H1 (cell line): ENCODE results near the gene RBP3. TPM values are rescaled to one million over a fixed set of nuclear protein-coding genes. Genes with fewer than 3 reads are reported as not detected.

Experiments used
- CTCF ChIA-PET: fragments of 300-600 bp; sonication (Branson Sonifier 250); formaldehyde crosslinking; loops from one replicate; lab custom pipeline; 2021; ENCODE audit not compliant: partially characterized antibody; lab: Charles Lee
- POLR2A ChIA-PET: fragments of 300-600 bp; sonication (Branson Sonifier 250); formaldehyde crosslinking; loops from one replicate; lab custom pipeline; 2021; ENCODE audit warnings: inconsistent platforms; ENCODE audit not compliant: partially characterized antibody; lab: Charles Lee
- DNase-seq, 2 experiments: peaks; one replicate each; pipeline versions ENCODE4 v3.0.0 to v3.0.0-alpha.2; 2010 to 2022; ENCODE audit warnings: low spot score in 2 of 2, low read depth in 1 of 2, mixed read lengths in 1 of 2
- FAIRE-seq: peaks from 2 replicates; lab custom pipeline; 2011; peaks lifted over from hg19 to GRCh38; lab: Jason Lieb, UNC
- H2AFZ ChIP-seq: 2 replicates; pipeline ENCODE4 v1.8.1; 2012; ENCODE audit warnings: low read length, inconsistent platforms
- H2AK5ac ChIP-seq: 2 replicates; pipeline ENCODE4 v1.6.1; 2013; ENCODE audit warnings: low read depth, low read length
- H2BK120ac ChIP-seq: replicated peaks from 2 replicates; pipeline ENCODE3; 2013; ENCODE audit warnings: low read depth, low read length, inconsistent platforms
- H2BK12ac ChIP-seq: 2 replicates; pipeline ENCODE4 v1.6.1; 2013; ENCODE audit warnings: low read depth, low read length
- H2BK15ac ChIP-seq: 2 replicates; pipeline ENCODE4 v1.6.1; 2013; ENCODE audit warnings: low read length
- H2BK20ac ChIP-seq: 2 replicates; pipeline ENCODE4 v1.6.1; 2013; ENCODE audit warnings: low read length
- H2BK5ac ChIP-seq: 2 replicates; pipeline ENCODE4 v1.6.1; 2013; ENCODE audit warnings: low read depth, low read length
- H3K14ac ChIP-seq: 2 replicates; pipeline ENCODE4 v1.6.1; 2013; ENCODE audit warnings: inconsistent platforms; ENCODE audit not compliant: insufficient read length
- H3K18ac ChIP-seq: 2 replicates; pipeline ENCODE4 v1.6.1; 2013; ENCODE audit warnings: low read length; ENCODE audit errors: extremely low read depth
- H3K23ac ChIP-seq: 2 replicates; pipeline ENCODE4 v1.6.1; 2013; ENCODE audit warnings: inconsistent platforms; ENCODE audit not compliant: insufficient read length
- H3K23me2 ChIP-seq: 2 replicates; pipeline ENCODE4 v1.6.1; 2013; ENCODE audit warnings: low read depth, low read length
- H3K27ac ChIP-seq: 2 replicates; pipeline ENCODE4 v1.6.1; 2011; ENCODE audit warnings: low read depth, low read length, inconsistent platforms
- H3K27me3 ChIP-seq, 4 experiments: replicated peaks in 1 of 4; 1 replicate in 1 of 4; 2 replicates in 3 of 4; pipeline versions ENCODE4 v1.6.1 to v1.8.1; 2011 to 2013; ENCODE audit warnings: low read length in 3 of 4, mild to moderate bottlenecking in 3 of 4, inconsistent platforms in 2 of 4, mixed read lengths in 2 of 4, moderate library complexity in 1 of 4; ENCODE audit not compliant: control insufficient read depth in 3 of 4, insufficient read depth in 3 of 4; ENCODE audit errors: extremely low read depth in 1 of 4
- H3K36me3 ChIP-seq, 4 experiments: 2 replicates each; pipeline versions ENCODE4 v1.6.1 to v1.8.1; 2011 to 2013; ENCODE audit warnings: mild to moderate bottlenecking in 4 of 4, low read length in 3 of 4, moderate library complexity in 2 of 4, control low read depth in 1 of 4, inconsistent platforms in 1 of 4; ENCODE audit not compliant: insufficient read depth in 4 of 4, control insufficient read depth in 2 of 4
- H3K4ac ChIP-seq: replicated peaks from 2 replicates; pipeline ENCODE3; 2013; ENCODE audit warnings: low read length, low read depth, mixed read lengths, inconsistent platforms; ENCODE audit not compliant: insufficient read length
- H3K4me1 ChIP-seq, 4 experiments: replicated peaks in 1 of 4; 1 replicate in 1 of 4; 2 replicates in 3 of 4; pipeline versions ENCODE4 v1.6.1 to v1.8.1; 2011 to 2013; ENCODE audit warnings: low read length in 3 of 4, inconsistent platforms in 2 of 4, mixed read lengths in 1 of 4; ENCODE audit not compliant: insufficient read depth in 4 of 4, control insufficient read depth in 3 of 4
- H3K4me2 ChIP-seq, 2 experiments: 2 replicates each; pipeline versions ENCODE4 v1.6.1 to v1.8.1; 2011 to 2013; ENCODE audit warnings: low read depth in 2 of 2, low read length in 2 of 2, control low read depth in 1 of 2, inconsistent platforms in 1 of 2, mild to moderate bottlenecking in 1 of 2; ENCODE audit not compliant: insufficient read depth in 1 of 2
- H3K4me3 ChIP-seq, 4 experiments: fragments of 200-600, 300-600 bp in 1 of 4; sonication (generic), shearing (Covaris generic), sonication (Bioruptor Twin) in 1 of 4; 2 replicates each; pipeline versions ENCODE4 v1.5.1 to v1.8.1; 2011 to 2016; ENCODE audit warnings: low read length in 4 of 4, low read depth in 3 of 4, control low read depth in 2 of 4, inconsistent platforms in 2 of 4, mild to moderate bottlenecking in 2 of 4, mixed read lengths in 1 of 4, moderate library complexity in 1 of 4; ENCODE audit not compliant: insufficient read depth in 2 of 4; ENCODE audit errors: extremely low read depth in 1 of 4
- H3K56ac ChIP-seq: replicated peaks from 2 replicates; pipeline ENCODE3; 2013; ENCODE audit warnings: low read depth, mild to moderate bottlenecking, mixed read lengths, low read length, inconsistent platforms; ENCODE audit not compliant: insufficient read length
- H3K79me1 ChIP-seq: 2 replicates; pipeline ENCODE4 v1.6.1; 2013; ENCODE audit warnings: low read depth, low read length, control low read depth
- H3K79me2 ChIP-seq, 2 experiments: 2 replicates each; pipeline versions ENCODE4 v1.6.1 to v1.8.1; 2012 to 2013; ENCODE audit warnings: low read length in 2 of 2, mild to moderate bottlenecking in 2 of 2, inconsistent platforms in 1 of 2; ENCODE audit not compliant: insufficient read depth in 2 of 2, control insufficient read depth in 1 of 2
- H3K9ac ChIP-seq, 4 experiments: replicated peaks in 1 of 4; 1 replicate in 1 of 4; 2 replicates in 3 of 4; pipeline versions ENCODE4 v1.6.1 to v1.8.1; 2011 to 2013; ENCODE audit warnings: low read depth in 3 of 4, low read length in 3 of 4, control low read depth in 2 of 4, mild to moderate bottlenecking in 2 of 4, moderate library complexity in 2 of 4, inconsistent platforms in 1 of 4; ENCODE audit errors: extremely low read depth in 1 of 4
- H3K9me3 ChIP-seq, 2 experiments: 2 replicates each; pipeline versions ENCODE4 v1.6.1 to v1.8.1; 2012 to 2013; ENCODE audit warnings: mild to moderate bottlenecking in 2 of 2, moderate library complexity in 2 of 2, control low read depth in 1 of 2, inconsistent platforms in 1 of 2, low read depth in 1 of 2, low read length in 1 of 2, mixed read lengths in 1 of 2; ENCODE audit not compliant: insufficient read depth in 2 of 2
- H4K20me1 ChIP-seq, 2 experiments: replicated peaks in 1 of 2; 2 replicates each; pipeline versions ENCODE3 to v1.8.1; 2011 to 2013; ENCODE audit warnings: inconsistent platforms in 2 of 2, low read length in 2 of 2, mild to moderate bottlenecking in 1 of 2; ENCODE audit not compliant: insufficient read depth in 2 of 2, control insufficient read depth in 1 of 2
- H4K5ac ChIP-seq: 2 replicates; pipeline ENCODE4 v1.6.1; 2013; ENCODE audit warnings: low read length, low read depth, mixed read lengths, inconsistent platforms; ENCODE audit not compliant: insufficient read length
- H4K8ac ChIP-seq: 2 replicates; pipeline ENCODE4 v1.8.0; 2013; ENCODE audit warnings: mild to moderate bottlenecking, moderate library complexity, low read length, inconsistent platforms; ENCODE audit not compliant: insufficient read depth; ENCODE audit errors: extremely low read depth
- H4K91ac ChIP-seq: replicated peaks from 2 replicates; pipeline ENCODE3; 2013; ENCODE audit warnings: low read length, mixed read lengths, inconsistent platforms; ENCODE audit not compliant: insufficient read length
- ATF2 ChIP-seq: IDR thresholded peaks from 2 replicates; pipeline ENCODE4 v1.6.1; 2012; ENCODE audit warnings: low read length, inconsistent platforms
- BCL11A ChIP-seq, 2 experiments: IDR thresholded peaks; one replicate each; pipeline ENCODE4 v1.6.1; 2011; ENCODE audit warnings: low read depth in 2 of 2, low read length in 2 of 2, mild to moderate bottlenecking in 2 of 2
- CBX8 ChIP-seq: fragments of 300-800, 300-1000 bp; sonication (generic); IDR thresholded peaks from 2 replicates; pipeline ENCODE4 v1.7.1; 2016; ENCODE audit warnings: low read depth, low read length, borderline replicate concordance
- CHD1 ChIP-seq: IDR thresholded peaks from 2 replicates; pipeline ENCODE4 v1.6.1; 2012; ENCODE audit warnings: low read depth, low read length, improper control_type of control experiment
- EZH2 ChIP-seq: fragments of 200-600 bp; sonication (generic); IDR thresholded peaks from 2 replicates; pipeline ENCODE4 v1.7.1; 2012; ENCODE audit warnings: low read depth, mild to moderate bottlenecking, moderate library complexity, low read length, inconsistent platforms; ENCODE audit not compliant: severe bottlenecking
- HDAC6 ChIP-seq: IDR thresholded peaks from one replicate; pipeline ENCODE4 v1.7.1; 2012; ENCODE audit warnings: low read depth, mild to moderate bottlenecking, inconsistent platforms, low read length, moderate library complexity
- NANOG ChIP-seq: IDR thresholded peaks from 2 replicates; pipeline ENCODE4 v1.6.1; 2011; ENCODE audit warnings: low read length, low read depth, mild to moderate bottlenecking, inconsistent platforms; ENCODE audit not compliant: insufficient read depth, poor library complexity, severe bottlenecking
- NRF1 ChIP-seq: IDR thresholded peaks from 2 replicates; pipeline ENCODE4 v1.6.1; 2011; ENCODE audit warnings: mild to moderate bottlenecking, low read depth, low read length, improper control_type of control experiment
- RAD21 ChIP-seq, 2 experiments: IDR thresholded peaks in 1 of 2; conservative IDR thresholded peaks in 1 of 2; 2 replicates each; pipeline ENCODE4 v1.6.1; 2011; ENCODE audit warnings: low read depth in 2 of 2, low read length in 2 of 2, improper control_type of control experiment in 1 of 2, inconsistent platforms in 1 of 2, mild to moderate bottlenecking in 1 of 2, moderate library complexity in 1 of 2
- RBBP5 ChIP-seq: IDR thresholded peaks from 2 replicates; pipeline ENCODE4 v1.7.1; 2012; ENCODE audit warnings: low read depth, mild to moderate bottlenecking, inconsistent platforms, low read length, moderate library complexity, borderline replicate concordance
- RFX5 ChIP-seq: IDR thresholded peaks from 2 replicates; pipeline ENCODE4 v1.6.1; 2011; ENCODE audit warnings: low read depth, low read length, improper control_type of control experiment, borderline replicate concordance
- SRF ChIP-seq: IDR thresholded peaks from 2 replicates; pipeline ENCODE4 v1.6.1; 2011; ENCODE audit warnings: mild to moderate bottlenecking, low read depth, low read length, moderate library complexity
- TCF12 ChIP-seq: IDR thresholded peaks from 2 replicates; pipeline ENCODE4 v1.6.1; 2011; ENCODE audit warnings: low read depth, mild to moderate bottlenecking, low read length
- polyA plus RNA-seq, 7 experiments: library from polyadenylated mRNA; depleted of rRNA in 3 of 7; stranded (reverse) in 5 of 7; unstranded in 2 of 7; fragments of >200 nt in 5 of 7; fragments of 200-250 nt in 2 of 7; gene quantifications; 1 replicate in 5 of 7; 2 replicates in 1 of 7; 4 replicates in 1 of 7; pipeline versions ENCODE4 v1.2.1 to v1.2.3, GENCODE V29; 2011 to 2013; ENCODE audit warnings: missing spikeins in 2 of 7, mixed read lengths in 2 of 7
- total RNA-seq: library from RNA; stranded (reverse); fragmentation: NEBNext Ultra II Directional; extraction: Animal tissue kit (Norgen Biotek cat#: 25700); gene quantifications from 2 replicates; pipeline ENCODE4 v1.2.1, GENCODE V29; 2021

The RBP3 gene
- total and polyA plus RNA-seq, 2 of the 8 experiments (the other 6 are each of a cell fraction or from before 2014, with no cell fraction given), result not detected

- FAIRE-seq, result no peak
- Histone ChIP-seq H3K27ac (no peak overlapping the region), H2BK20ac (no peak overlapping the region), H3K4me1 (no peaks in the 10 kb centered on the region), H3K36me3 (no peaks in the 10 kb centered on the region), H4K5ac (no peak overlapping the region), H4K91ac (no peak overlapping the region), H2BK15ac (no peak overlapping the region), H3K4ac (no peak overlapping the region), H3K23ac (no peak overlapping the region), H2BK12ac (no peak overlapping the region), H3K4me3 (no peak overlapping the region), H3K4me2 (no peak overlapping the region), H4K20me1 (no peaks in the 10 kb centered on the region), H4K8ac (no peak overlapping the region), H3K23me2 (no peaks in the 10 kb centered on the region), H2BK120ac (no peak overlapping the region), H2AK5ac (no peak overlapping the region), H3K14ac (no peak overlapping the region), H3K18ac (no peak overlapping the region), H3K27me3 (no peaks in the 10 kb centered on the region; a peak in 1 of 7 replicates), H3K9ac (no peak overlapping the region), H2AFZ (0 out of 2 replicates have a peak overlapping the region, but pooled peaks have one; percentile 2), H3K79me2 (no peaks in the 10 kb centered on the region), H3K79me1 (no peaks in the 10 kb centered on the region), H3K56ac (no peak overlapping the region), H2BK5ac (no peak overlapping the region), H3K9me3 (no peaks in the 10 kb centered on the region)
- CTCF ChIA-PET, result interaction anchor here (0.7 to 2.2 kb wide), 3 partner anchors 10 to 35 kb away, joined by 3 to 6 read pairs (median 4); no protein-coding TSS in a partner anchor
- no peak for DNase-seq
- POLR2A ChIA-PET, result interaction anchor here (1.9 kb wide), 1 partner anchor 12 kb away, joined by 4 read pairs; the partner anchor contains the start of gene ZNF488
- TF ChIP-seq CBX8 (no peak), RAD21 (IDR thresholded peaks at IDR 0.05 in 1 of 2, conservative IDR thresholded peaks at IDR 0.05 in 1 of 2; ENCODE audit: low read depth in 2 of 2, low read length in 2 of 2) (no peak), TCF12 (no peak), HDAC6 (no peak), RFX5 (no peak), EZH2 (no peak), ATF2 (no peak), CHD1 (no peak), BCL11A (IDR thresholded peaks at IDR 0.05; ENCODE audit: low read depth in 2 of 2, low read length in 2 of 2) (no peak), NRF1 (no peak), SRF (no peak), NANOG (no peak), RBBP5 (no peak)
Observed at GRCh38 chr10:47396311-47396717, 48.2 kb downstream of the RBP3 start.
